Skeletal muscle tissue (tissue), 4 donors: ENCODE data around the gene TMBIM6. TPM values are rescaled to one million over a fixed set of nuclear protein-coding genes. Genes with fewer than 3 reads are reported as not detected.
A peak's percentile ranks its signal among the peaks of the same experiment; 100 is the strongest.

Source experiments
- H3K27ac ChIP-seq: one replicate; pipeline ENCODE4 v1.7.0; 2013; ENCODE audit warnings: mild to moderate bottlenecking, low read depth, low read length, inconsistent platforms
- H3K27me3 ChIP-seq, 3 donors: one replicate each; pipeline ENCODE4 v1.7.0; 2013; ENCODE audit warnings: low read length in 3 of 3; ENCODE audit not compliant: control insufficient read depth in 3 of 3, insufficient read depth in 3 of 3
- H3K36me3 ChIP-seq, 3 donors: one replicate each; pipeline ENCODE4 v1.7.0; 2013; ENCODE audit warnings: low read length in 3 of 3; ENCODE audit not compliant: control insufficient read depth in 3 of 3, insufficient read depth in 3 of 3
- H3K4me1 ChIP-seq, 3 donors: one replicate each; pipeline ENCODE4 v1.7.0; 2013; ENCODE audit warnings: low read length in 3 of 3, mild to moderate bottlenecking in 3 of 3; ENCODE audit not compliant: control insufficient read depth in 3 of 3, insufficient read depth in 3 of 3
- H3K4me3 ChIP-seq, 3 donors: one replicate each; pipeline ENCODE4 v1.7.0; 2013; ENCODE audit warnings: low read length in 3 of 3
- H3K9ac ChIP-seq, 3 donors: one replicate each; pipeline ENCODE4 v1.7.0; 2013; ENCODE audit warnings: low read length in 3 of 3, mild to moderate bottlenecking in 3 of 3, moderate library complexity in 2 of 3, low read depth in 1 of 3
- H3K9me3 ChIP-seq, 3 donors: one replicate each; pipeline ENCODE4 v1.7.0; 2013; ENCODE audit warnings: low read length in 3 of 3; ENCODE audit not compliant: control insufficient read depth in 3 of 3
- total RNA-seq: library from RNA; depleted of rRNA; stranded (reverse); fragments of >200 nt; gene quantifications from one replicate; pipeline ENCODE4 v1.2.3, GENCODE V29; 2014
- donor health status: Osteomylitis.

Gene TMBIM6
- total RNA-seq, 1 donor from 2014 or later = 185 TPM

GRCh38 chr12:49803693-49804450 lies 62.5 kb downstream of the TMBIM6 start:
- no peak overlapping the region for H3K9ac ChIP-seq
- peaks cover 36 to 41% (median 38%) of the 10 kb centered on the region in 3 donors for H3K36me3 ChIP-seq
- H3K27ac ChIP-seq = no peak overlapping the region
- H3K4me1 ChIP-seq = peaks cover 29 to 37% (median 36%) of the 10 kb centered on the region in 3 donors
- no peaks in the 10 kb centered on the region for H3K27me3 ChIP-seq
- no peaks in the 10 kb centered on the region for H3K9me3 ChIP-seq
- H3K4me3 ChIP-seq = no peak overlapping the region

GRCh38 chr12:49804821-49805220 lies 63.5 kb downstream of the TMBIM6 start:
- H3K9me3 ChIP-seq = no peaks in the 10 kb centered on the region
- no peak overlapping the region for H3K4me3 ChIP-seq
- no peaks in the 10 kb centered on the region for H3K27me3 ChIP-seq
- peaks cover 36 to 46% (median 43%) of the 10 kb centered on the region in 3 donors for H3K4me1 ChIP-seq
- H3K9ac ChIP-seq = no peak overlapping the region
- no peak overlapping the region for H3K27ac ChIP-seq
- H3K36me3 ChIP-seq = peaks cover 34 to 40% (median 34%) of the 10 kb centered on the region in 3 donors

- H3K4me1 ChIP-seq = peaks cover 35 to 46% (median 44%) of the 10 kb centered on the region in 3 donors
- no peak overlapping the region for H3K27ac ChIP-seq
- no peak overlapping the region for H3K4me3 ChIP-seq
- peaks cover 34 to 37% (median 34%) of the 10 kb centered on the region in 3 donors for H3K36me3 ChIP-seq
- H3K9ac ChIP-seq = no peak overlapping the region
- no peaks in the 10 kb centered on the region for H3K27me3 ChIP-seq
- H3K9me3 ChIP-seq = no peaks in the 10 kb centered on the region
Observed at GRCh38 chr12:49805409-49805808, 64.1 kb downstream of the TMBIM6 start.

- H3K36me3 ChIP-seq = peaks cover 31 to 34% (median 34%) of the 10 kb centered on the region in 3 donors
- no peak overlapping the region for H3K9ac ChIP-seq
- H3K9me3 ChIP-seq = no peaks in the 10 kb centered on the region
- no peak overlapping the region for H3K4me3 ChIP-seq
- peaks cover 30 to 39% (median 38%) of the 10 kb centered on the region in 3 donors for H3K4me1 ChIP-seq
- H3K27me3 ChIP-seq = no peaks in the 10 kb centered on the region
- no peak overlapping the region for H3K27ac ChIP-seq
Observed at GRCh38 chr12:49806321-49806813, 65.0 kb downstream of the TMBIM6 start.

GRCh38 chr12:49806877-49807276 lies 65.5 kb downstream of the TMBIM6 start:
- no peaks in the 10 kb centered on the region for H3K9me3 ChIP-seq
- H3K27ac ChIP-seq = no peak overlapping the region
- peak overlapping the region in 1 of 3 donors; percentile 33 for H3K9ac ChIP-seq
- H3K4me3 ChIP-seq = no peak overlapping the region
- H3K4me1 ChIP-seq = peaks cover 26 to 34% (median 33%) of the 10 kb centered on the region in 3 donors
- peaks cover 26 to 34% (median 33%) of the 10 kb centered on the region in 3 donors for H3K36me3 ChIP-seq
- H3K27me3 ChIP-seq = no peaks in the 10 kb centered on the region

GRCh38 chr12:49807991-49808580 lies 66.7 kb downstream of the TMBIM6 start:
- Histone ChIP-seq H3K9me3 (no peaks in the 10 kb centered on the region), H3K27ac (peak overlapping the region; percentile 83), H3K9ac (peak overlapping the region in 2 of 3 donors; percentile 1 to 54), H3K36me3 (peaks cover 21 to 27% (median 24%) of the 10 kb centered on the region in 3 donors), H3K27me3 (no peaks in the 10 kb centered on the region), H3K4me1 (peaks cover 26 to 34% (median 32%) of the 10 kb centered on the region in 3 donors), H3K4me3 (no peak overlapping the region)

GRCh38 chr12:49808686-49809380 lies 67.5 kb downstream of the TMBIM6 start:
- Histone ChIP-seq H3K9me3 (no peaks in the 10 kb centered on the region), H3K27me3 (no peaks in the 10 kb centered on the region), H3K9ac (peak overlapping the region; percentile 56 to 66 (median 57)), H3K4me3 (peak overlapping the region in 2 of 3 donors; percentile 14 to 45), H3K4me1 (peaks cover 26 to 34% (median 32%) of the 10 kb centered on the region in 3 donors), H3K27ac (peak overlapping the region; percentile 83), H3K36me3 (peaks cover 17 to 19% (median 18%) of the 10 kb centered on the region in 3 donors)

- Histone ChIP-seq H3K4me1 (peaks cover 26 to 34% (median 32%) of the 10 kb centered on the region in 3 donors), H3K9ac (peak overlapping the region; percentile 56 to 66 (median 57)), H3K27me3 (no peaks in the 10 kb centered on the region), H3K27ac (peak overlapping the region; percentile 83), H3K4me3 (peak overlapping the region in 2 of 3 donors; percentile 14 to 49), H3K9me3 (no peaks in the 10 kb centered on the region), H3K36me3 (peaks cover 12 to 17% (median 15%) of the 10 kb centered on the region in 3 donors)
Observed at GRCh38 chr12:49809381-49809905, 68.1 kb downstream of the TMBIM6 start.

GRCh38 chr12:49809906-49810389 lies 68.6 kb downstream of the TMBIM6 start:
- Histone ChIP-seq H3K4me3 (peak overlapping the region in 2 of 3 donors; percentile 10 to 49), H3K36me3 (peaks cover 7 to 12% (median 12%) of the 10 kb centered on the region in 3 donors), H3K27ac (peak overlapping the region; percentile 83), H3K27me3 (no peaks in the 10 kb centered on the region), H3K4me1 (peaks cover 26 to 34% (median 32%) of the 10 kb centered on the region in 3 donors), H3K9ac (peak overlapping the region; percentile 56 to 66 (median 57)), H3K9me3 (no peaks in the 10 kb centered on the region)
